ENCODE measurements around the gene KLHDC4. TPM values are rescaled to one million over a fixed set of nuclear protein-coding genes. Genes with fewer than 3 reads are reported as not detected.
A peak's percentile ranks its signal among the peaks of the same experiment; 100 is the strongest.

The KLHDC4 gene
- polyA plus RNA-seq, 2 of the 4 experiments (the other 2 are of a cell fraction): 25.9 to 37.2 TPM

DNA sequence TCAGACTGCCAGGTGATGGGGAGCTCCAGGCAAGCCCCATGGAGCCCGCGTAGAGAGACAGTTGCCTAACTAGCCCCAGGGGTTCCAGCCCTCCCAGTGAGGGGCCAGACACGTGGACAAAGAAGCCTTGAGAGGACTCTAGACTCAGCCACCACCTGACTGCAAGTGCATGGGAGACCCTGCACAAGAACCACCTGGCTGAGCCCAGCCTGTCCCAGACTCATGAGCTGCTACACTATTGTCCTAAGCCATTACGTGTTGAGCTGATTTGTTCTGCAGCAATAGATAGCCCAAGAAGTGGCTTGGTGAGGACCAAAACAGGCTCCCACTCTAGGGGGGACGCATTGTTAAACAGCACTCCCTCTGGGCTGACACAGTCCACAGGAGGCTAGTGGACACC is 37.6 kb upstream of the KLHDC4 start:
- H3K27ac ChIP-seq: peak overlapping the region; percentile 28 to 92; a peak in 4 of 6 replicates
- POLR2A ChIA-PET: interaction anchor here (0.6 kb wide), 1 partner anchor 9 kb away, joined by 3 read pairs; no protein-coding TSS in a partner anchor
- CTCF ChIA-PET: interaction anchor here (0.6 to 14.7 kb wide), 7 partner anchors 10 to 68 kb away, joined by 3 to 140 read pairs (median 3); no protein-coding TSS in a partner anchor
- WGBS (ENCODE audit: missing lambda C conversion rate): 77% methylated on average over 5 of the region's 5 CpGs
- H3K4me3 ChIP-seq: no peak overlapping the region
- TF ChIP-seq HDAC2 (IDR thresholded peaks at IDR 0.05) (no peak), E2F6 (IDR thresholded peaks at IDR 0.05; ENCODE audit: borderline replicate concordance, low read depth) (no peak)
- TF ChIP-seq, protein P1, sequence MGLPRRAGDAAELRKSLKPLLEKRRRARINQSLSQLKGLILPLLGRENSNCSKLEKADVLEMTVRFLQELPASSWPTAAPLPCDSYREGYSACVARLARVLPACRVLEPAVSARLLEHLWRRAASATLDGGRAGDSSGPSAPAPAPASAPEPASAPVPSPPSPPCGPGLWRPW (IDR thresholded peaks at IDR 0.05): no peak
- H3K4me2 ChIP-seq: no peak overlapping the region
- FAIRE-seq: no peak
- H3K9me3 ChIP-seq: 0 out of 3 replicates have a peak, but pooled peaks cover 2% of the 10 kb centered on the region
- peaks cover 29% of the 10 kb centered on the region for H3K4me1 ChIP-seq
- DNase-seq (ENCODE audit: low read depth in 1 of 2, low spot score in 1 of 2): no peak
- no peak for ATAC-seq

DNA sequence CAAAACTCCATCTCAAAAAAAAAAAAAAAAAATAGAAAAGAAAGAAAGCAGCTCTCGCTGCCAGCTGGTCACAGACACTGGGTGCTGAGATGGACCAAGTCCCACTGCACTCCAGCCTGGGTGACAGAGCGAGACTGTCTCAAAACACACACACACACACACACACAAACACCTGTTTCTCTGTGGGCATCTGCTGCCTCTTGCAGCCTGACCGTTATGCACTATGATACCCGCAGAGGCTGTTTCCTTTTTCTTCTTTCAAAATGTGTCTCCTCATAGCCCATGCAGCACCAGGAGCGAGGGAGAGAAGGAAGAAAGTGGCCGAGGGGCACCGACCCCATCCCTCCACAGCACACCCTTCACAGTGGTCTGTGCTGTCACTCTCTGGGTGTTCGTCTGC is 36.9 kb upstream of the KLHDC4 start:
- POLR2A ChIA-PET: no interaction called here
- no peak for DNase-seq (ENCODE audit: low read depth in 1 of 2, low spot score in 1 of 2)
- Histone ChIP-seq H3K4me3 (no peak overlapping the region), H3K4me1 (peaks cover 27% of the 10 kb centered on the region), H3K9me3 (0 out of 3 replicates have a peak, but pooled peaks cover 2% of the 10 kb centered on the region), H3K4me2 (no peak overlapping the region), H3K27ac (peak overlapping the region in 1 of 2 experiments; percentile 92; a peak in 3 of 6 replicates)
- no peak for FAIRE-seq
- no peak for TF ChIP-seq RAD21 (conservative IDR thresholded peaks at IDR 0.05 in 1 of 2, IDR thresholded peaks at IDR 0.05 in 1 of 2)
- CTCF ChIA-PET: interaction anchor here (0.7 to 14.7 kb wide), 7 partner anchors 10 to 878 kb away, joined by 3 to 140 read pairs (median 4); no protein-coding TSS in a partner anchor
- WGBS (ENCODE audit: missing lambda C conversion rate): 95% methylated on average over 8 of the region's 8 CpGs
- ATAC-seq: no peak

DNA sequence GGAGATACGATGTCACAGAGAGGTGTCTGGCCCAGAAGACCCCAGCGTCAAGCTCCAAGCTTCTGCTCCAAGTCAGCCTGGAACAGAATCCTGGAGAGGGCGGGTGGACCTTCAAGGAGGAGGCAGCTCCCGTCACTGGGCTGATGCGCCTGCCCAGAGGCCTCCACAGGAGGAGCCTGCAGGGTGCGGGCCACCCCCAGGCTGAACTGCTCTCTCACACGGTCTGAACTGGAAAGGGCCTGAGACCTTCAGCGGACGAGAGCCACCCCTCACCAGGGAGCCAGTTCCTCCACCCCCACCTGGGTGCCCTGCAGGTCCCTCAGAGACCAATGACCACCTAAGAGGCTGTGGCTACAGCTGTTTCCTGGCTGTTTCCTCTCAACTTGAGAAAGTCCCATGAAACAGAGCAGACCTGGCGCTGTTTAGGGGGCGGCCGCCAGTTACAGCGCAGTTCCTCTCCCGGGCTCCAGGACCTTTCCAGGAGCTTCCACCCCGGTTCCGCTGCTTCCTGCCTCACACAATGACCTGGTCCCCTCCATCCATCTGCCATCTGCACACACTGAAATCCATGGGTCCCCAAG is 36.0 kb upstream of the KLHDC4 start:
- FAIRE-seq (no peak), DNase-seq (ENCODE audit: low read depth in 1 of 2, low spot score in 1 of 2) (no peak), ATAC-seq (no peak)
- ChIA-PET POLR2A (no interaction called here), CTCF (interaction anchor here (0.6 to 14.7 kb wide), 6 partner anchors 9 to 69 kb away, joined by 4 to 140 read pairs (median 4); no protein-coding TSS in a partner anchor)
- Histone ChIP-seq H3K4me1 (peaks cover 27% of the 10 kb centered on the region), H3K9me3 (0 out of 3 replicates have a peak, but pooled peaks cover 2% of the 10 kb centered on the region), H3K4me2 (no peak overlapping the region), H3K4me3 (no peak overlapping the region), H3K27ac (peak overlapping the region; percentile 42 to 65; a peak in 5 of 6 replicates)
- TF ChIP-seq JUN (IDR thresholded peaks at IDR 0.05): no peak
- no peak for TF ChIP-seq FOSB (CRISPR knock-in tag; IDR thresholded peaks at IDR 0.05)
- TF ChIP-seq E2F6 (IDR thresholded peaks at IDR 0.05; ENCODE audit: borderline replicate concordance, low read depth): no peak
- WGBS (ENCODE audit: missing lambda C conversion rate): 94% methylated on average over 16 of the region's 16 CpGs

DNA sequence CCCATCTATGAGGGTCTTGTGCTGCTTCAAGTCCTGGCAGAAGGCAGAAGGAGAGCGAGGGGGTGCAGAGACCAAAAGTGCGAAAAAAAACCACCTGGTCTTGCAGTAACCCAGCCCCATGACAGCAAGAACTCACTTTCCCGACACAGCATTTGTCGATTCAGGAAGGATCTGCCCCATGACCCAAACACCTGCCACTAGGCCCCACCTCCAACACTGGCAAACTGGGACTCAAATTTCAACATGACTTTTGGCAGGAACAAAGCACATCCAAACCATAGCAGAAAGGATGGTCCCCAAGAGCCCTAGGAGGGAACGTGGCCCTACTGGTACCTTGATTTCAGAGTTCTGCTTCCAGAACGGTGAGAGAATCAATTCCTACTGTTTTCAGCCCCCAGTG is 34.7 kb upstream of the KLHDC4 start:
- no peak overlapping the region for H3K4me2 ChIP-seq
- ChIA-PET POLR2A (no interaction called here), CTCF (interaction anchor here (1.6 to 14.7 kb wide), 2 partner anchors 15 to 20 kb away, joined by 4 to 140 read pairs; no protein-coding TSS in a partner anchor)
- FAIRE-seq: no peak
- peak overlapping the region in 1 of 2 experiments; percentile 56; a peak in 3 of 6 replicates for H3K27ac ChIP-seq
- no peak for TF ChIP-seq HDAC2 (IDR thresholded peaks at IDR 0.05)
- H3K9me3 ChIP-seq: 0 out of 3 replicates have a peak, but pooled peaks cover 2% of the 10 kb centered on the region
- ATAC-seq: no peak
- DNase-seq (ENCODE audit: low read depth in 1 of 2, low spot score in 1 of 2): no peak
- peaks cover 14% of the 10 kb centered on the region for H3K4me1 ChIP-seq
- no peak overlapping the region for H3K4me3 ChIP-seq
- 88% methylated on average over 6 of the region's 6 CpGs for WGBS (ENCODE audit: missing lambda C conversion rate)

DNA sequence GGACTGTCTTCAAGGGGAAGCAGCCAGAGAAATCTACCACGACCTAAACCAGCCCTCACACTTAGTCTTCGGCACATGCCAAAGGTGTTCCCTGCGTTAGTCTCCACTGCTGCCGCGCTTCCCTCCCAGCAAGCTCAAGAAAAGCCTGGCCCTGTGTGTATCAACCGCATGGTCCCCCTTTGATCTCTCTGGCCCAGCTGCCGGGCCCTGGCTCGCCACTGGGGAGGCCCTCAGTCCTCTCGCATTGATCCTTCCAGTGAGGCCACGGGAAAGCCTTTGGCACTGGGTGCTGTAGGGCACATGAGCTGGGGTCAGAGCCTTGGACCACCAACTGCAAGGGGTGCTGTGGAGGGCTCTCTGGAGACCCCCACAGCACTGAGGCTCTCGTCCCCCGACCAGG is 29.6 kb upstream of the KLHDC4 start:
- CTCF ChIA-PET: interaction anchor here (1.9 to 10.0 kb wide), 4 partner anchors 7 to 30 kb away, joined by 4 to 147 read pairs (median 20); no protein-coding TSS in a partner anchor
- FAIRE-seq: no peak
- TF ChIP-seq CBX2 (IDR thresholded peaks at IDR 0.05; ENCODE audit: borderline replicate concordance, low read depth) (no peak), RARB (CRISPR knock-in tag; IDR thresholded peaks at IDR 0.05) (no peak), ESRRA (IDR thresholded peaks at IDR 0.05; ENCODE audit: borderline replicate concordance, low read length) (no peak), ELK1 (IDR thresholded peaks at IDR 0.05; ENCODE audit: low read depth, low read length) (no peak), CBX8 (IDR thresholded peaks at IDR 0.05) (no peak), EP300 (IDR thresholded peaks at IDR 0.05) (no peak), CHD4 (IDR thresholded peaks at IDR 0.05; ENCODE audit: borderline replicate concordance) (no peak), SREBF2 (IDR thresholded peaks at IDR 0.05) (no peak), NPAS2 (CRISPR knock-in tag; IDR thresholded peaks at IDR 0.05; ENCODE audit: borderline replicate concordance) (no peak), HOXB5 (CRISPR knock-in tag; IDR thresholded peaks at IDR 0.05) (no peak)
- TF ChIP-seq, protein P2, sequence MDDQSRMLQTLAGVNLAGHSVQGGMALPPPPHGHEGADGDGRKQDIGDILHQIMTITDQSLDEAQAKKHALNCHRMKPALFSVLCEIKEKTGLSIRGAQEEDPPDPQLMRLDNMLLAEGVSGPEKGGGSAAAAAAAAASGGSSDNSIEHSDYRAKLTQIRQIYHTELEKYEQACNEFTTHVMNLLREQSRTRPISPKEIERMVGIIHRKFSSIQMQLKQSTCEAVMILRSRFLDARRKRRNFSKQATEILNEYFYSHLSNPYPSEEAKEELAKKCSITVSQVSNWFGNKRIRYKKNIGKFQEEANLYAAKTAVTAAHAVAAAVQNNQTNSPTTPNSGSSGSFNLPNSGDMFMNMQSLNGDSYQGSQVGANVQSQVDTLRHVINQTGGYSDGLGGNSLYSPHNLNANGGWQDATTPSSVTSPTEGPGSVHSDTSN (IDR thresholded peaks at IDR 0.05): no peak
- TF ChIP-seq, protein P3, sequence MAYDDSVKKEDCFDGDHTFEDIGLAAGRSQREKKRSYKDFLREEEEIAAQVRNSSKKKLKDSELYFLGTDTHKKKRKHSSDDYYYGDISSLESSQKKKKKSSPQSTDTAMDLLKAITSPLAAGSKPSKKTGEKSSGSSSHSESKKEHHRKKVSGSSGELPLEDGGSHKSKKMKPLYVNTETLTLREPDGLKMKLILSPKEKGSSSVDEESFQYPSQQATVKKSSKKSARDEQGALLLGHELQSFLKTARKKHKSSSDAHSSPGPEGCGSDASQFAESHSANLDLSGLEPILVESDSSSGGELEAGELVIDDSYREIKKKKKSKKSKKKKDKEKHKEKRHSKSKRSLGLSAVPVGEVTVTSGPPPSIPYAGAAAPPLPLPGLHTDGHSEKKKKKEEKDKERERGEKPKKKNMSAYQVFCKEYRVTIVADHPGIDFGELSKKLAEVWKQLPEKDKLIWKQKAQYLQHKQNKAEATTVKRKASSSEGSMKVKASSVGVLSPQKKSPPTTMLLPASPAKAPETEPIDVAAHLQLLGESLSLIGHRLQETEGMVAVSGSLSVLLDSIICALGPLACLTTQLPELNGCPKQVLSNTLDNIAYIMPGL (CRISPR knock-in tag; IDR thresholded peaks at IDR 0.05; ENCODE audit: borderline replicate concordance): no peak

More for the DNA sequence above, 29.6 kb upstream of the KLHDC4 start:
- 93% methylated on average over 11 of the region's 12 CpGs for WGBS (ENCODE audit: missing lambda C conversion rate)
- no peak overlapping the region for H3K4me2 ChIP-seq
- ATAC-seq (no peak), DNase-seq (ENCODE audit: low read depth in 1 of 2, low spot score in 1 of 2) (no peak)
- POLR2A ChIA-PET: no interaction called here
- no peak overlapping the region for H3K4me3 ChIP-seq
- H3K4me1 ChIP-seq: peaks cover 57% of the 10 kb centered on the region
- H3K9me3 ChIP-seq: 0 out of 3 replicates have a peak, but pooled peaks cover 2% of the 10 kb centered on the region
- H3K27ac ChIP-seq: peak overlapping the region; percentile 32 to 96; a peak in 5 of 6 replicates
